GM20431 (cell line): ENCODE results near the gene CAND1.

Source experiments
- in situ Hi-C: fragments of 300-500 bp; cut with MseI, MboI; formaldehyde crosslinking; loops from one replicate; pipeline ENCODE4 v1.15.0; 2020; ENCODE audit warnings: low sequenced_read_pairs; ENCODE audit not compliant: unreplicated experiment

Gene CAND1

GRCh38 chr12:67268896-67269632, at the start of gene CAND1:
TSS of gene CAND1 (plus strand) at chr12:67269358. CDS start at chr12:67269718, 360 bp downstream.
- in situ Hi-C loops = no loop called here

GRCh38 chr12:67220065-67220464, 49.1 kb upstream of the CAND1 start:
- in situ Hi-C loops = no loop called here

GRCh38 chr12:67222302-67222701, 46.9 kb upstream of the CAND1 start:
- in situ Hi-C loops = no loop called here

- in situ Hi-C loops = no loop called here
Observed at GRCh38 chr12:67223225-67223624, 45.9 kb upstream of the CAND1 start.

- in situ Hi-C loops = no loop called here
Observed at GRCh38 chr12:67237231-67237630, 31.9 kb upstream of the CAND1 start.

- in situ Hi-C loops = no loop called here
Observed at GRCh38 chr12:67239061-67239460, 30.1 kb upstream of the CAND1 start.

GRCh38 chr12:67241482-67241881, 27.7 kb upstream of the CAND1 start:
- in situ Hi-C loops = no loop called here

GRCh38 chr12:67243260-67243659, 25.9 kb upstream of the CAND1 start:
- in situ Hi-C loops = no loop called here

GRCh38 chr12:67245571-67245970, 23.6 kb upstream of the CAND1 start:
- in situ Hi-C loops = no loop called here

- in situ Hi-C loops = no loop called here
Observed at GRCh38 chr12:67251012-67251411, 18.1 kb upstream of the CAND1 start.

GRCh38 chr12:67254372-67255026, 14.7 kb upstream of the CAND1 start:
- in situ Hi-C loops = no loop called here

GRCh38 chr12:67256649-67257048, 12.5 kb upstream of the CAND1 start:
- in situ Hi-C loops = no loop called here

- in situ Hi-C loops = no loop called here
Observed at GRCh38 chr12:67263471-67263870, 5.7 kb upstream of the CAND1 start.

- in situ Hi-C loops = no loop called here
Observed at GRCh38 chr12:67268335-67268895, 743 bp upstream of the CAND1 start.

GRCh38 chr12:67269633-67270573, 745 bp downstream of the CAND1 start:
- in situ Hi-C loops = no loop called here

- in situ Hi-C loops = no loop called here
Observed at GRCh38 chr12:67270622-67271021, 1.5 kb downstream of the CAND1 start.

GRCh38 chr12:67271976-67272375, 2.8 kb downstream of the CAND1 start:
- in situ Hi-C loops = no loop called here

GRCh38 chr12:67274186-67274585, 5.0 kb downstream of the CAND1 start:
- in situ Hi-C loops = no loop called here

GRCh38 chr12:67275380-67275913, 6.3 kb downstream of the CAND1 start:
- in situ Hi-C loops = no loop called here

- in situ Hi-C loops = no loop called here
Observed at GRCh38 chr12:67276421-67276820, 7.3 kb downstream of the CAND1 start.
